ENCODE measurements around the gene TSGA10.

DNA sequence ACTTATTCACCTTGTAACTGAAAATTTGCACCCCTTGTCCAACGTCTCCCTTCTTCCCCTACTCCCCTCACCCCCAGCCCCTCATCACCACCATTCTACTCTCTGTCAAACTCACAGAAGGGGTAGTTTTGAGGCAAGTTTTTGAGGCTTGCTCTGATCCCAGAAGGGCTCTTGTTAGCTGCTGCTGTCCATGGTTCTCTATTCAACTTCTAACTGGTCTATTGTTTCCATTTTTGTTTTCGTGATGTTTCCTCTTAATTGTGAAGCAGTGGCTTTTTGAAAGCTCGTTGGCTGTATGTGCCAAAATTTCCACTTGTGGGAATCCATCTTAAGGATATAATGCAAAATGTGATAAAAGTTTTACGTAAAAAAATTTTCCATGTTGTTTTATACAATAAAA, 126.2 kb downstream of the TSGA10 start:
- no peak for TF ChIP-seq GATA2 (IDR thresholded peaks at IDR 0.05; ENCODE audit: low read depth, low read length)
- no peak for TF ChIP-seq GATA3 (IDR thresholded peaks at IDR 0.05; ENCODE audit: low read depth, low read length)

Data from SH-SY5Y (cell line).